ENCODE results near the gene NDUFA6.
A peak's percentile ranks its signal among the peaks of the same experiment; 100 is the strongest.

Gene NDUFA6

DNA sequence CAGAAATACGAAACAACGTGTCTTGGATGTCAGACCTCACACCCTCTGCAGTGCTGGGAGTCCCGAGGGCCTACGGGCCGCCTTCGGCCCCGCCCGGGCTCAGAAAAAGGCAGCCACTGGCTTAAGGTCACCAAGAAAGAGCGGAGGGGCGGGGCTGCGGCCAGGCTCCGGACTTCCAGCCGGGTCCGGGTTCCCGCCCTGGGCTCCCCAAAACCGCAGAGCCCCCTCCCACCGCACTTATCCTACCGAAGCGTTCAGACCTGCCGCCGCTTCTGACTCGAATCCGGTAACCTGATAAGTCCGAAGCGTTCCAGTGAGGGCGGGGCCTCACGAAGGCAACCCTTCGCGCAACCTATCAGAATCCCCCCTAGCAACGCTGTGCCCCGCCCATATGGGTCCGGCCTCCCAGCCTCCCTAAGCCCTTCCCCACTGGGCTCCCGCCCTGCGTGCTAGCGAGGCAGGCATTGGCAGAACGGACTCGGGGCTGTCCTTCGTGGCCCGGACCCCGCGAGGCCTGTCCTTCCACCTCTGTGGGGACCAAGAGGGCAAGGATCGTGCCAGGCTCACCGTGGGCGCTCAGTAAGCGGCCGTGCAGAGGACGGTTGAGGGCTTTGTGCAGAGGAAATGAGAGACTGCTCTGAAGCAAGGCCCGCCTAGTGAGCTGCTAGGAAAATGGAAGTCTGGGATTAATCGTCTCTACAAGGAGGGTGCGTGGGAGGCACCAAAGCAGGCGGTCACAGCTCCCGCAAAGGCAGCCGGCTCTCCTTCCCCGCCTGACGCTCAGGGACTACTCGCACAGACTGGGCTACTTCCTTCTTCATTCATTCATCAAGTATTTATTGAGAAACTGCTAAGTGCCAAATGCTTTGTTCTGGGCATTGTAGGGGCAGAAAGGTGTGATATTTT lies 19.8 kb downstream of the NDUFA6 start, which contains the start of gene NAGA:
NAGA (minus strand) TSS at position 296 of the 906 bp plus-strand sequence. CDS start 515 bp downstream, outside the sequence.
- peak; percentile 97 for DNase-seq (ENCODE audit: low spot score)

DNA sequence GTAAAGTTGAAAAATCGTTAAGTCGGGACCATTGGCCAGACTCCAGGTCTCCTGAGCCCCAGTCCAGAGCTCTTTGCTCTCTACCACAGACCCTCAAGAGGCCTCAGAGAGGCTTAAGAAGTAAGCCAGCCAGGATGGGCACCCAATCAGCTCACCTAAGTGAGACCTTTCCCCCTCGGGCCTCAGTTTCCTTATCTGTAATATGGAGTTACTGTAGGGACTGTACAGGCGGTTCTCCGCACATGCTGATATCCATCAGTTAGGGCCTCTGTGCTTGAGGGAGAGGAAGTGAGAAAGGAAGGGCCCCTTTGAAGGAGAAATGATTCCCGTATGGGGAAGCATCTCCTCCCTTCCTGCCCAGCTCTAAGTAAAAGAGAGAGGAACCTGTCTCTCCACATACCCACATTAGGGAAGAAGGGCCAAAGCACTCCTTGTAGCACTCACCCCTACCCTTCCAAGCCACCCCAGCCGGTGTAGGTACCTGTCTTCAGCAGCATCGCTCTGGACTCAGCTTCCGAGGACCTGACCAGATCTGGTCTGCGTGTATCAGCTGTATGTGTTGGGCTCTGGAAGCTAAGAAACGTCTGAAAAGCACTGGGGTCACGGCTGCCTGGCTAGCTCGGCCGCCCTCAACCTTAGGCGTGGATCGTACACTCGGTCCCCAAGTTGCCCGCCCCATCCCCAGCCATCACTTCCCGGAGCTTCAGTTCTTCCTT lies 20.6 kb downstream of the NDUFA6 start:
- no peak for DNase-seq (ENCODE audit: low spot score)

DNA sequence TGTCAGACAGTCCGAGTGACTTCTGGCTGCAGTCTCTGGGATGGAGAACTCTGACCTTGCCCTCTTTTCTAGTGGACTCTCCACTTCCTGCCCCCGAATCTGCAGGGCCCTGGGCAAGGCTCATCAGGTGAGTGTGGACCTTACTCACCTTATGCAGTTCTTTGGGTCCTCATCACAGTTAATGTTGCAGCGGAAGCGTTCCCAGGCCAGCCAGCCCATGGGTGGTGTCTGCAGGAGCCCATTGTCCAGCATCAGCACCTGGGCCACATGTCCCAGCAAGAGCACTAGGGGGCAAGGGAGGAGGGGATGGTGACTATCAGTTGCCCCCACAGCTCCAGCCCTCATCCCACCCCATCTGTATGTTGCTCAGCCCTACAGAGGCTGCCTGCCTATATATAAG lies 22.3 kb downstream of the NDUFA6 start:
- DNase-seq (ENCODE audit: low spot score), result no peak

DNA sequence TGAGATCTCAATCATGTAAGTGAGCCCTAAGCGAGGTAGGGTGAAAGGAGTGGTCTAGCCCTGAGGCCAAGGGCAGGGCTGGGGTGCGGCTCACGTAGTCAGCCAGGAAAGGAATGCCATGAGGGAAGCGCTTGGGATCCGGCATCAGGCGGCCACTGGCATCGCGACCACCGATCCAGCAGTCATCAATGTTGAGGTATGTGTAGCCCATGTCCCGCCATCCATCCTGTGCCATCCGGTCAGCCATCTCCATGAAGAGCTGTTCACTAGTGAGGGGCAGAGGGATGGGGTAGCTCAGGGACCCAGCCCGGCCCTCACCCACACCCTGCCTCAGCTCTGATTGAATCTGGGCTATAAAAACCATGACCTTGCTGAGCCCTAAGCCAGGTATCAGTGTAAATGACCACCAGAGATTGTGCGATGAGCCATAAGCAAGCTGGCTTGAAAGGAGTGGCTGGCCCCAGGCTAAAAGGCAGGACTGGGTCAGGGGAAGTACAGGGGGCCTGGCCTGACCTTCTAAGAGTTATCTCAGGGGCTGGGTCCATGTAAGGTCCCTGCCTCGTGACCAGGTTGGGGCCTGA lies 22.8 kb downstream of the NDUFA6 start:
- DNase-seq (ENCODE audit: low spot score), result no peak

DNA sequence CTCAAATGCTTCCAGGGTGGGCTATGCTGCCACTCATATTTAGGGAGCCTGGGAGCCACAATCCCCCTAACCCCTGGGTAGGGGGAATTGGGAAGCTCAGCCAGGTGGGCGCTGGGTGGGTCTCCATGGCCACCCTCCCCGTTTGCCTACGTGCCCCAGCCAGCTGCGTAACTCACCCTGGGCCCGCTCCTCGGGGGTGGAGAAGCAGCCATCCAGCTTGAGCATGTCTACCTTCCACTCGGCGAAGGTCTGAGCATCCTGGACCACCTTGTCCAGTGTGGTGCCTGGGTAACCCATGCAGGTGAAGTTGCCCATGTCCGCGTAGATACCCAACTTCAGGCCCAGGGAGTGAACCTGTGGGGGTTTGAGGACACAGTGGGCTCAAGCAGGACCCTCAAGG lies 23.6 kb downstream of the NDUFA6 start:
- no peak for DNase-seq (ENCODE audit: low spot score)

DNA sequence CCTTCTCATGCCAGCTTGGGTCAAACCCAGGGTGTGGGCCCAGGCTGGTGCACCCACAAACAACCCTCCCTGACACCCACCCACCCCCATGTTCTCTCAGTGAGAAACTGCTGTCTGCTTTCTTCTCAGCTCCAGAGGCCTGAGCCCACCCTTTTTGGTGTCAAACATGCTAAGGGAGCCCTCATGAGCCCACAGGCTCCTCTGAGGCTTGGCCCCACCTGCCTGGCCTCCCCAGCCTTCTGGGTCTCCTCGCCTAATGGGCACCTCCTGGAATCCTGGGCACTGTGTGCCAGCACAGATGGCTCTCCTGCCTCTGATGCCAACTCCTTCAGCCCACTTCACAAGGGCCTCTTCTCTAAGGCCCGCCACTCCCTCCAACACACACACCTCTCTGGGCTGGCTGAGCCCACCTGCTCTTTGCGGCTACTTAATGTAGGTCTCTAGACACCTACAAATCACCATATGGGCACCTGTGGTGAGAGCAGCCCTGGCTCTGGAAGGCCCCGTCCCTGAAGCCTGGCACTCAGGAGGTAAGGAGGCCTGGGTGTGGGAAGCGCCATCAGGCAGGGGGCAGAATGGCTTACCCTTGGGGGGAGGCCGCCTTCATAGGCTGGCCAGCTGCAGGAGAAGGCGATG lies 24.3 kb downstream of the NDUFA6 start:
- no peak for DNase-seq (ENCODE audit: low spot score)

DNA sequence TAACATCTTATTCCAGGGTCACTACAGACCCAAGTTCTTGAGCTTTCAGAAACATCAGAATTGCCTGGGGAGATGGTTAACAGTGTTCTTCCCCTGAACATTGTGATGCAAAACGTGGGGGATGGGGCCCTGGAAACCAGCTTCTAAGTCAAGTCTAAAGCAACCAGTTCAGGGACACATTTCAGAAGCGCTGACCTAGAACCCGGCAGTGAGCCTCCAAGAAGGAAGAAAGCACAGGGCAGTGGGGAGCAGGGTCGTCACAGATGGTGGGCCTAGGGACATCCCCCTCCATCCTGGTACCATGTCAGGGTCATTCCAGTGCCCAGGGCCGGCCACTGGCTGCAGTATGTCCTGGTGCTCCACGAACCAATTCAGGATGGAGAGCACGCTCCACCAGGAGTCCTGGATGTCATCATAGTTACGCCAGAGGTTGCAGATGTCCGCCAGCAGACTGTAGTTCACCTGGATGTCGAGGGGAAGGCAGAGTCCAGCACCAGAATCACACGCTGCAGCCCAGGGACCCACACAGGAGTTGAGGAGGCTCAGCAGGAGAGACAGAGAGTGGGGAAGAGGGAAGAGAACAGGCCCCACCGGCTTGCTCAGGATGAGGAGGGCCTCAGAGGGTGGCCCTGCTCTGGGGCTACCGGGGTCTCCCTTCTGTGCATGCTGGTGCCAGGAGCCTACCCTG lies 25.0 kb downstream of the NDUFA6 start:
- no peak for DNase-seq (ENCODE audit: low spot score)

DNA sequence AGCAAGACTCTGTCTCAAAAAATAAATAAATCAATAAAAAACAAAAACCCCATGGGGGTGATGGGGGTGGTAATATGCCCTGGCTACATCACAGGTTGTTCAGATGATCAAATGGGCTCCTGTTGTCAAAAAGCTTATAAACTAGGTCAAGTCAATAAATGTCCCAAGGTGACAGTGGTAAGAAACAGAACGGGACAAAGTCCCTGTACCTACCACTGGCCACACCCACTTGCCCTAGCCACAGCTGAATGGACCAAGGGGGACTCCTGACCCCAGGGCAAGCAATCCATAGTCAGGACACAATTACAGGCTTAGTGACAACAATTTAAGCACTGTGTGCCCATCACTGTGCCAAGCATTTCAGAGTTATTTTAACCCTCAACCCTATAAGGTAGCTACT lies 25.9 kb downstream of the NDUFA6 start:
- DNase-seq (ENCODE audit: low spot score), result no peak

DNA sequence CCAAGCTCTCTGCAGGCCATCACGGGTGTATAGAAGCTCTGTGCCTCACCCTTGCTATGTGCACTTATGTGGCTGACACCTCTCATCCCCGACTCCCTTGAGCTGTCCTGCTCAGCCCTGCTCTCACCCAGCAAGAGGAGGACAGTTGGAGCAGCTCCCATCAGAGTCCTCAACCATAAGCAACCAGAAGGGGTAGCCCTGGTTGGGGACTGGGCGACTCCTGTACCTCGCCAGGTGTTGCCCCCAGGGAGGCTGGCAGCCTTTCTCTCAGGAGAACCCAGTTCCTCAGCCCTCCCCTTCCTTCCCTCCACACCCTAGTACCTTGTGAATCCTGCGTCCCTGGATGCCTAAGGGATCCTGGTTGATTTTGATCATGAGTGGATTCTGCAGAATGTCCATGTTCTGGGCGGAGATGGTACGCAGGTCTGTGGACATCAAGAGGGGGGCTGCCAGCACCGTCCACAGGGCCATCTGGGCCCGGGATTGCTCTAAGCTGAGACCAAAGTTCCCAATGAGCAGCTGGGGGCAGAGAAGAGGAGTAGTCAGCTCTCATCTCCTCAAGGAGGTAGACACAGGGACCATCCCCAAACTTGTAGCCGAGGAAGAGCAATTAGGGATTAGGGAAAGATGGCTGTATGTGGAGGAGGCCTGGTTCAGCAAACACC lies 27.9 kb downstream of the NDUFA6 start:
- DNase-seq (ENCODE audit: low spot score), result no peak

DNA sequence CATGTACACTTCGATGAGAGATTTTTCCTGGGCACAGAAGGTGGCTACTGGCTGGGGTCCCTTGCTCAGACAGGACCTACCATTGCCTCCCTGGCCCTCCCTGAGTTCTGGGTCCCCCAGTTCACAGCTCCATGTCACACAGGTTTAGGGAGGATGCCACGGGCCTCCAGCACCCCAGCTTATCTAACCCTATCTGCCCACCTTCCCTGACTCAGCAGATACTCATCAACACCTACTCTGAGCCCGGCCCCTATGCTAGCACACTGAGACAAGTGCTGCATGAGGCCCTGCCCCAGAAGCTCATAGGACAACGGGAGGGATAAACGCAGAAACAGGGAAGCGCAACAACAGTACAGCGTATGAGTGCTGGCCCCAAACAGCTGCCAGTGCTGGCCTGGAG lies 29.5 kb downstream of the NDUFA6 start:
- DNase-seq (ENCODE audit: low spot score), result no peak

DNA sequence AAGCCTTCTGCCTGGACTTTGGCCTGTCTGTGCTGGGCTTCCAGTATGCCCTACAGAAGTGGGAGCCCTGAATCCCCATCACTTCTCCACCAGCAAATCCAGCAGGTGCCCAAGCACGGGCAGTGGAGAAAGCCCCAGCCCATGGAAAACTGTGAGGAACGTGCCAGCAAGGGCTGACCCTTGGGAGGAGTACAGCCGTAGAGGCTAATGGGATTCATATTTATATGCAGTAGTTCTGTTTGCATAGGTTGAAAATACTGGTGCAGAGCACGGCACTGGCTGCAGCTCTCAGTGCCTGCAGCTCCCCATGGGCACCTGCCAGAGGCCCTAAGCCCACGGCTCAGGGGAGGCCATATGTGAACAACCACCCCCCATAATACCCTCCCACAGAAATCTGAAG lies 30.1 kb downstream of the NDUFA6 start:
- no peak for DNase-seq (ENCODE audit: low spot score)

DNA sequence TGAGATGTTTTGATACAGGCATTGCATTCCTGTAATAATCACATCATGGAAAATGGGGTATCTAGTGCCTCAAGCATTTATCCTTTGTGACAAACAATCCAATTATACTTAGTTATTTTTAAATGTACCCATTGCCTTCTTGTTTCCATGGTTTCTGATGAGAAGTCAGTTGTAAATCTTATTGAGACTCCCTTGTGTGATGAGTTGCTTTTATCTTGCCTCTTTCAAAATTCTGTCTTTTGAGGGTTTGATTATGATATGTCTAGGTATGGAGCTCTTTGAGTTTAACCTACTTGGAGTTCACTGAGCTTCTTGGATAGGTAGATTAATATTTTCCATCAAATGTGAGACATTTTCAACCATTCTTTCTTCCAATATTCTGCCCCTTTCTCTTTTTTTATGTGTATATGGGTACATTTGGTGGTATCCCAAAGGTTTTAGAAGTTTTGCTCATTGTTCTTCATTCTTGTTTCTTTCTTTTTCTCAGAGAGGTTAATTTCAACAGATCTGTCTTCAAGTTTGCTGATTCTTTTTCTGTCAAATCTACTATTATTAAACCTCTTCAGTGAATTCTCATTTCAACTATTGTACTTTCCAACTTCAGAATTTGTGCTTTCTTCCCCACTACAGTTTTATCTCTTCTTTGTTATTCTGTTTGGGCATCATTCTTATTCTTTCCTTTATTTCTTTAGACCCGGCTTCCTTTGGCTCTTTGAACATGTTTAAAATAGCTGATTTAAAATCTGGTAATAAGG lies 33.6 kb downstream of the NDUFA6 start:
- DNase-seq (ENCODE audit: low spot score), result no peak

DNA sequence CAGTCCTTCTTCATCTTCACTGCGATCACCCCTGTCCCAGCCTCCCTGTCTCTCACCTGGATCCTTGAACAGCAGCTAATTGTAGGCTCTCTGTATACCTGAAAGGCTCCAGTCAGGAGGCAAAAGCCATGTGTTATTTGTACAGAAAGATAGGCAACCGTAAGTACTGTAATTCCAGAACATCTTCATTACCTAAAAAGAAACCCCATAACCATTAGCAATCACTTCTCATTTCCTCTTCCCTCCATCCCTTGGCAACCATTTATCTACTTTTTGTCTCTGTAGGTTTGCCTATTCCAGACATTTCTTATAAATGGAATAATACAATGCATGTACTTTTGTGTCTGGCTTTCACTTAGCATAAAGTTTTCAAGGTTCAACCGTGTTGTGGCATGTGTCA lies 37.8 kb downstream of the NDUFA6 start:
- DNase-seq (ENCODE audit: low spot score), result no peak

DNA sequence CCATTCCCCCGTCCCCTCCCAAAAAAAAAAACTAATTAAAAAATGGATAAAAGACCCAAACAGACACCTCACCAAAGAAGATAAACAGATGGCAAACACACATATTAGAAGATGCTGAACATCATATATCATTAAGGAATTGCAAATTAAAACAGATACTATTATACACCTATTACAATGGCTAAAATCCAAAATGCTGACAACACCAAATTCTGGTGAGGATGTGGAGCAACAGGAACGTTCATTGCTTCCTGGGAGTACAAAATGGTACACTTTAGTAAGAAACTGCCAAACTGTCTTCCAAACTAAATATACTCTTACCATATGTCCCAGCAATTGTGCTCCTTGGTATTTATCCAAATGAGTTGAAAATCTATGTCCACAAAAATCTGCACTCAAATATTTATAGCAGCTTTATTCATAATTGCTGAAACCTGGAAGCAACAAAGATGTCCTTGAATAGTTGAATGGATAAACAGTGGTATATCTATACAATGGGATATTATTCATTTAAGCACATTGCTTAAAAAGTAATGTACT lies 39.9 kb downstream of the NDUFA6 start:
- no peak for DNase-seq (ENCODE audit: low spot score)

DNA sequence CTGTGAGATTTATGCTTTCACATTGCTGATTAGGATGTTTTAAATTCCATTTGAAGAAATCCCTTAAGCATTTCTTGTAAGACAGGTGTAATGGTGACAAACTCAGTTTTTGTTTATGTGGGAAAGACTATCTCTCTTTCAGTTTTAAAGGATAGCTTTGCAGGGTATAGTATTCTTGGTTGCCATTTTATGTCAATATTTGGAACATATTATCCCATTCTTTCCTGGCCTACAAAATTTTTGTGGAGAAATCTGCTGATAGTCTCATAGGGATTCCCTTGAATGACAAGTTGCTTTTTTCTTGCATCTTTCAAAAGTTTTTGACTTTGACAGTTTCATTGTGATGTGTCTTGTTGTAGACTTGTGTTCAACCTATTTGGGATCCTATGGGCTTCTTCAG lies 48.8 kb downstream of the NDUFA6 start:
- DNase-seq (ENCODE audit: low spot score), result no peak

DNA sequence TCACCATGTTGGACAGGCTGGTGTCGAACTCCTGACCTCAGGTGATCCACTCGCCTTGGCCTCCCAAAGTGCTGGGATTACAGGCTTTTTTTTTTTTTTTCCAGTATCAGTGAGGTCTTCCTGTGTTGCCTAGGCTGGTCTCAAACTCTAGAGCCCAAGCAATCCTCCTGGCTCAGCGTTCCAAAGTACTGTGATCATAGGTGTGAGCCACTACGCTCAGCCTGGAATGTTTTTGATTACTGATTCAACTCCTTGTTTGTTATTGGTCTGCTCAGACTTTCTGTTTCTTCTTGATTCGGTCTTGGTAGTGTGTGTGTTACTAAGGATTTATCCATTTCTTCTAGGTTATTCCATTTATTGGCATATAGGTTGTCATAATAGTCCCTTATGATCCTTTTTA lies 51.3 kb downstream of the NDUFA6 start:
- no peak for DNase-seq (ENCODE audit: low spot score)

All from activated CD4-positive, alpha-beta T cell treated with anti-CD3 and anti-CD28 coated beads, Interleukin-2, Interleukin-4, amounts not matched to agents 100 ng/mL and 50 ng/mL, durations not matched to agents 16 hours and 8 hours (primary cell).